Measurements from ENCODE around the gene POU1F1.
"Not testable (repeated sequence)": the region's sequence is repeated elsewhere in the genome, so short reads cannot be mapped to it uniquely, and the experiment has no call there.

The POU1F1 gene

GRCh38 chr3:87276484-87276883 is at the start of gene POU1F1:
Gene POU1F1 (minus strand): TSS chr3:87276584. CDS start chr3:87276462, 122 bp downstream.
- DNase-seq (ENCODE audit: low read depth): no peak

DNA sequence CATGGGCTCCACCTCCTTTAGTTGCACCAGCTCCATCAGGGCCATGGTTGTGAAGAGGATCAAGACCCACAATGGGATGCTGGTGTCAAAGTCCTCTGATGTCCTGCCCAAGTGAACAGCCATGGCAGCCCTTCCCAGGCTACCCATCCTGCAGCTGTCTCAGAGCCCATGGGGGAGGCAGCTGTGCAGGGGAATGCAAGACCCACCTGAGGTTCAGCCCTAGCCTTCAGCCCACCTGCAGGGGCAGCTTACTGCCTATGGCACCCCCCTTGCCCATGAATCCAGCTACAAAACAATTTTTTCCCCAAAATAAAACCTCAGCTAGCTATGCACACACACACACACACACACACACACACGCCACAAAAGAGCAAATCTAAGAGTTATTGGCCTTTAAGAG is 48.2 kb upstream of the POU1F1 start:
- no peak for DNase-seq (ENCODE audit: low read depth)

GRCh38 chr3:87320756-87321626 is 44.6 kb upstream of the POU1F1 start:
- DNase-seq (ENCODE audit: low read depth): no peak

- no peak for DNase-seq (ENCODE audit: low read depth)
Observed at GRCh38 chr3:87318617-87319021, 42.2 kb upstream of the POU1F1 start.

GRCh38 chr3:87317779-87318178 is 41.4 kb upstream of the POU1F1 start:
- no peak for DNase-seq (ENCODE audit: low read depth)

GRCh38 chr3:87313641-87314040 is 37.3 kb upstream of the POU1F1 start:
- no peak for DNase-seq (ENCODE audit: low read depth)

GRCh38 chr3:87311309-87311708 is 34.9 kb upstream of the POU1F1 start:
- no peak for DNase-seq (ENCODE audit: low read depth)

GRCh38 chr3:87309601-87310000 is 33.2 kb upstream of the POU1F1 start:
- no peak for DNase-seq (ENCODE audit: low read depth)

GRCh38 chr3:87307805-87308204 is 31.4 kb upstream of the POU1F1 start:
- no peak for DNase-seq (ENCODE audit: low read depth)

DNA sequence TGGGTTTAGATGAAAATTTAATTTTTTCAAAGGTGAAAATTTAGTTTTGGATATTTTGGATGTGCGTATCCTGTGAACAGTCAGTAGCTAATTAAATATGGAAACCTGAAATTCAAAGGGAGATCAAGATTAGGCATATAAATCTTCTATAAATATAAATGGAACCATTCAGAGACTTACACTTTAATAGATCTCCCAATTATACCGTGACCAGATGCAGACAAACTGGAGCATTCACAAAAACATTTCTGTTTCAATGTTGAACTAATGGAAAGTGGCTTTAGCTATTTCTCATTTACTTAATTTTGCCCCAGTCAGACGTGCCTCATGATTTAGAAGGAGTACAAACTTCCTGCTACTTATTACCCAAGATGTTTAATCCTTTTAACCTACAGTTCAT is 29.1 kb upstream of the POU1F1 start:
- no peak for DNase-seq (ENCODE audit: low read depth)

- not testable (repeated sequence) for DNase-seq (ENCODE audit: low read depth)
Observed at GRCh38 chr3:87305031-87305430, 28.6 kb upstream of the POU1F1 start.

DNA sequence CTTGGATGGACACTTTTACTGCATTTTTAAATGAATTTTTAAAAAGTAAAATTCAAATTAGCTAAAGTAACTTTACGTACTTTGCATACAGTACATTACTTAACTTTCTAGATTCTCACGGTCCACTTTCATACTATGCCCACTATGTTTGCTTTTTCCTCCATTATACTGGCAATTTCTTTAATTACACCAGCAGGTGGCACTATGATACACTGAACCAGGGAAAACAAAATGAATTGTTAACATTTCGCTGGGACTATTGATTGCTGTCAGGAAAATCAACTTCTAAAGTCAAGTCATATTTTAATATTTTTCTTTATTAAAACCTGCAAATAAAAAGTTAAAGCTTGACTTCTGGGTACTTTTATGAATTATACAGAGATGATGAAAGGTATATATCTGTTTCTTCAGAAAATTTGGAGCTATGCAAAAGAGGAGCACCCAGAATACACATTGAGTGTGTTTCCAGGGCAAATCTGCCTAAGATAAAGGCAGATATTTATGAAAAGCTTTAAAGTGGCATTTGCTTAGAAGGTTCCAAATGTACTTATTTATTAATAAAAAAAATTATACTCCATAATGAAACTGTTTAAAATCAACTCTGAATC is 21.8 kb upstream of the POU1F1 start:
- no peak for DNase-seq (ENCODE audit: low read depth)

DNA sequence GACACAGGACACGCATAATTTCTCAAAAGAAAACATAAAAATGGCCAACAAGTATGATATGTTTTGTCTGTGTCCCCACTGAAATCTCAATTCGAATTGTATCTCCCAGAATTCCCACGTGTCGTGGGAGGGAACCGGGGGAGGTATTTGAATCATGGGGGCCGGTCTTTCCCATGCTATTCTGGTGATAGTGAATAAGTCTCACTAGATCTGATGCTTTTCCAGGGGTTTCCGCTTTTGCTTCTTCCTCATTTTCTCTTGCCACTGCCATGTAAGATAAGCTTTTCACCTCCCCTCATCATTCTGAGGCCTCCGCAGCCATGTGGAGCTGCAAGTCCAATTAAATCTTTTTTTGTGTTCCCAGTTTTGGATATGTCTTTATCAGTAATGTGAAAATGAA is 12.1 kb upstream of the POU1F1 start:
- DNase-seq (ENCODE audit: low read depth): no peak

GRCh38 chr3:87287011-87287410 is 10.6 kb upstream of the POU1F1 start:
- DNase-seq (ENCODE audit: low read depth): no peak

DNA sequence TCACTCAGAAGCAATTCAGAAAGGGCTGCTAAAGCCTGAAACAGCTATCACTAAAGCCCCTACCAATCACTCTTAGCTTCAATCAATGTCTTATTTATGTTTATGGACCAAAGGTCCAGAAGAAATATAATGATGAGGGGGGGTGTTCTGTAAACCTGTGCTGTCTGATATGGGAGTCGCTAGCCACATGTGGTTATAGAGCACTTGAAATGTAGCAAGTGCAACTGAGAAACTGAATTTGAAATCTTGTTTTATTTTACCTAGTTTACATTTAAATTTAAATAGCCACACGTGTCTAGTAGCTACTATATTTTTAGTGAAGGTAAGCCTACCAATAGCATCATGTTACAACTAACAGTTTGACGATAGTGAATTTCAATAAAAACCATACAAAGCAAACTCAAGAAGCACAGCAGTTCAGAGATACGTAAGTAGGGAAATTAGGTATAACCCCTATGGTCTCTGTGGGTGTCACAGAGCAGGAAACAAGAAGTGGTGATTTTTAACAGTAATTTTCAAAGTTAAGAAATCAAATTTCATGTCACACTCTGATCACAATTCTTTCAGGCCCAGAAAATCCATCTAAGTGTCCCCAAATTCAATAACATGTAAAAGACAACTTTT is 3.6 kb downstream of the POU1F1 start:
- no peak for DNase-seq (ENCODE audit: low read depth)

DNA sequence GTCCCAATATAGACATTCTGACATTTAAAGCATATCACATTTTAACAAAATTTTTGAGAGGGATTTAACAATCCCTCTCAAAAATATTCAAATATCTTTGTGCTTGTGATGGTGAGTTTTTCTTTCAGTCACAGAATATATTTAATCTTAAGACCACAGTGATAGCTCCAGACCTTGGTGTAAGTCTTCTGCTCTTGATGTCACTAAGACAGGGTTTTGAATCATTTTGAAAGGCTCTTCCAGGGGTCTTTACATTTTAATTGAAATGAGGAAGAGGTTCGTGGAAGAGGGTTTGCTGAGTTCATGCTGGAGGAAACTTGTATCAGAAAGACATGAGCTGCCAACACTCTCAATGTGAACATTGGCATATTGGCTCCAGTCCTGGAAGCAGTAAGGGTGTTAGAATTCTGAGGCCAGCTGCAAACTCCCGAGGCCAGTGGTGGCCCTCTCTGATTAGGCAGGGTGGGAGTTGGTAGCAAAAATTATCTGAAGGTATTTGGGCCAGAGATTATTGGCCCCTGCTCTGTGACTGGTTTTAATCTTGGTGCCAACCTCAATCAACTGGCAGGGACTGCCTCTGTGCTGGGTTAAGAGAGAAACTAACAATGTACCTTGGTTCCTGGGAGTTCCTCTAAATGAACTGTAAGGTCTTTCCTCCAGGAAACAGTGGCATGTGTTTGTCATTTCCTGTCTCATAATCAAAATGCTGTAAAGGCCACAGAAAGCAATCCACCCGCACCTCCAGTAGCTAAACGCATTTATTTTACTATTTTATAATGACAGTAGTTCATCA is 5.3 kb downstream of the POU1F1 start:
- DNase-seq (ENCODE audit: low read depth): no peak

GRCh38 chr3:87269723-87270122 is 6.7 kb downstream of the POU1F1 start:
- no peak for DNase-seq (ENCODE audit: low read depth)

GRCh38 chr3:87268646-87269211 is 7.7 kb downstream of the POU1F1 start:
- no peak for DNase-seq (ENCODE audit: low read depth)

DNA sequence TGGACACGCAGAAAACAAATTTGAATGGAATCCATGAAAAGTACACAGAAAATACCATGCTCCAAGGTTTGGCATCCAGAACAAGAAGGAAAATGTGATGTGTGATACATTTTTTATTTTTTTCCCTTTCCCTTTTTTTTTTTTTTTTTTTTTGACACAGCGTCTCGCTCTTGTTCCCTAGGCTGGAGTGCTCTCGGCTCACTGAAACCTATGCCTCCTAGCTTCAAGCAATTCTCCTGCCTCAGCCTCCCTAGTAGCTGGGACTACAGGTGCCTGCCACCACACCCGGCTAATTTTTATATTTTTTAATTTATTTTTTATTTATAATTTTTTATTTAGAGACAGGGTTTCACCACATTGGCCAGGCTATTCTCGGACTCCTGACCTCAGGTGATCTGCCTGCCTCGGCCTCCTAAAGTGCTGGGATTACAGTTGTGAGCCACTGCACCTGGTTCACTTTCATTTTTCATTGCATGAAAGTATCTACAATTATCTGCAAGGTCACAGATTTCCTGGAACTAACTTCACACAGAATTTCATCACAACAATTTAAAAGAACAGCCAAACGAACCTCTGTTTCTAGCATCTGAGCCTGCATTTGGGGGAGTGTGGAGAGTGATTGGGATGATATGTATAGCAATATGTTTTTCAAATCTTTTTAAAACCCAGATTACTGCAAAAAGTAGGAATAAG is 8.3 kb downstream of the POU1F1 start:
- DNase-seq (ENCODE audit: low read depth): no peak

DNA sequence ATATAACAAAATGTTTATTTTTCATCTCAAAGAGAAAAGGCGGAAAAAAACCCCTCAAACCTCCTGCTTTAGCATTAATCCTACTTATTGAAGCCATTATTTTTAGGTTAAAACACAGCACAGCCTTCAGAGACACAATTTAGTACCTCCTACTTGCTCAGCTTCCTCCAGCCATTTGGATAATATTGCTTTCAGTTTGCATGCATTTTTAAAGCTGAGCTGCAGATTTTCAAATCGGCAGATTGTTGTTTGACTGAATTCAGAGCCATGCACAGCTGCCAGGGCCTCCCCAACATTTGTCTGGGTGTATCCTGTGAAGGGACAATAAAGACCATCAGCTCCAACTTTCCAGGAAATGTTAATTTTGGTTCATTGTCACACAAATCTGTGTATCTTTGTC is 14.5 kb downstream of the POU1F1 start:
- no peak for DNase-seq (ENCODE audit: low read depth)

DNA sequence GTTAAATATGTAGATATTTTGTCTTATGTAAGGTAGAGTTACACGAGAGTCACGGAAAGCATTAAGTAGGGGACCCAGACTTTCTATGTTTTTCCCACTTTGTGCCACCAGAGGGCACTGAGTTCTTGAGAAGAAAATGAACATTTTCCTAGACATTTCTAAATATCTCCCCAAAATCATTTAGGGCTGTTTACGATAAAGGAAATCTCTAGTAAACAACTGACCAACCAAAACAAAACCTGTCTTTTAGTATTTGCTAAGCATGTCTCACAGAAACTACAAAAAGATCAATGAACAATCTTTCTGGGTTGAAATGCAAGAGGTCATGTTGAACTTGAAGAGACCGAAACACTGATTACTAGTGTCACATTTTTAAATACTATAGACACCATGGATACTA is 16.1 kb downstream of the POU1F1 start:
- no peak for DNase-seq (ENCODE audit: low read depth)
